Keratinocyte (primary cell): Measurements from ENCODE around the gene DIS3L2. TPM values are rescaled to one million over a fixed set of nuclear protein-coding genes. Genes with fewer than 3 reads are reported as not detected.

Source experiments
- DNase-seq: peaks from one replicate; pipeline ENCODE4 v3.0.0-alpha.2; 2011; ENCODE audit warnings: low read depth, missing footprints, low spot score
- FAIRE-seq: peaks from 2 replicates; lab custom pipeline; 2011; peaks lifted over from hg19 to GRCh38; lab: Jason Lieb, UNC
- H2AFZ ChIP-seq: 2 replicates; pipeline ENCODE4 v1.6.0; 2012; ENCODE audit warnings: low read length, control low read depth, inconsistent platforms; ENCODE audit not compliant: control insufficient read depth
- H3K27ac ChIP-seq: 2 replicates; pipeline ENCODE4 v1.5.1; 2011; ENCODE audit warnings: low read length; ENCODE audit not compliant: control insufficient read depth, insufficient read depth
- H3K27me3 ChIP-seq: 3 replicates; pipeline ENCODE4 v1.6.0; 2011; ENCODE audit warnings: low read length; ENCODE audit not compliant: control insufficient read depth, insufficient read depth; ENCODE audit errors: extremely low read depth
- H3K36me3 ChIP-seq, 2 experiments: 2 replicates in 1 of 2; 3 replicates in 1 of 2; pipeline ENCODE4 v1.5.1; 2011; ENCODE audit warnings: low read length in 2 of 2, mild to moderate bottlenecking in 1 of 2; ENCODE audit not compliant: control insufficient read depth in 2 of 2, insufficient read depth in 2 of 2; ENCODE audit errors: extremely low read depth in 1 of 2
- H3K4me1 ChIP-seq: 3 replicates; pipeline ENCODE4 v1.5.1; 2011; ENCODE audit warnings: low read length; ENCODE audit not compliant: control insufficient read depth, insufficient read depth; ENCODE audit errors: extremely low read depth
- H3K4me2 ChIP-seq: 3 replicates; pipeline ENCODE4 v1.6.0; 2011; ENCODE audit warnings: low read depth, low read length; ENCODE audit not compliant: control insufficient read depth, insufficient read depth; ENCODE audit errors: extremely low read depth
- H3K4me3 ChIP-seq, 3 experiments: fragments of 200-600 bp in 1 of 3; sonication (generic) in 1 of 3; 2 replicates in 2 of 3; 3 replicates in 1 of 3; pipeline ENCODE4 v1.5.1; 2011 to 2016; ENCODE audit warnings: low read length in 3 of 3, mild to moderate bottlenecking in 3 of 3, control low read depth in 2 of 3, inconsistent platforms in 1 of 3, low read depth in 1 of 3, mixed read lengths in 1 of 3, mixed run types in 1 of 3, moderate library complexity in 1 of 3; ENCODE audit not compliant: control insufficient read depth in 2 of 3, insufficient read depth in 2 of 3; ENCODE audit errors: extremely low read depth in 1 of 3
- H3K79me2 ChIP-seq: 2 replicates; pipeline ENCODE4 v1.6.0; 2012; ENCODE audit warnings: low read length; ENCODE audit not compliant: control insufficient read depth, insufficient read depth
- H3K9ac ChIP-seq: 3 replicates; pipeline ENCODE4 v1.6.0; 2011; ENCODE audit warnings: low read length; ENCODE audit not compliant: control insufficient read depth, insufficient read depth; ENCODE audit errors: extremely low read depth
- H3K9me1 ChIP-seq: 3 replicates; pipeline ENCODE4 v1.6.0; 2011; ENCODE audit warnings: low read length; ENCODE audit not compliant: control insufficient read depth, insufficient read depth; ENCODE audit errors: extremely low read depth
- H3K9me3 ChIP-seq: 2 replicates; pipeline ENCODE4 v1.5.1; 2012; ENCODE audit warnings: low read depth, low read length; ENCODE audit not compliant: control insufficient read depth
- H4K20me1 ChIP-seq: 3 replicates; pipeline ENCODE4 v1.6.0; 2011; ENCODE audit warnings: low read length; ENCODE audit not compliant: control insufficient read depth, insufficient read depth; ENCODE audit errors: extremely low read depth
- CTCF ChIP-seq, 3 experiments: IDR thresholded peaks in 1 of 3; conservative IDR thresholded peaks in 1 of 3; optimal IDR thresholded peaks in 1 of 3; 2 replicates in 2 of 3; 3 replicates in 1 of 3; pipeline versions ENCODE3 to v1.5.1; 2011; ENCODE audit warnings: low read length in 3 of 3, mild to moderate bottlenecking in 3 of 3, moderate library complexity in 2 of 3, control low read depth in 1 of 3, inconsistent platforms in 1 of 3; ENCODE audit not compliant: insufficient read depth in 2 of 3; ENCODE audit errors: extremely low read depth in 1 of 3
- EZH2 ChIP-seq: IDR thresholded peaks from one replicate; pipeline ENCODE4 v1.6.1; 2012; ENCODE audit warnings: inconsistent platforms, mild to moderate bottlenecking, low read length, moderate library complexity
- dilution Hi-C: fragments of 300-500 bp; cut with MboI; formaldehyde crosslinking; loops from one replicate; pipeline ENCODE4 v1.7.0; 2020; ENCODE audit warnings: low sequenced_read_pairs; ENCODE audit not compliant: extremely low pct_ligation_motif_present
- polyA plus RNA-seq, 5 experiments: library from polyadenylated mRNA; depleted of rRNA in 3 of 5; stranded (reverse) in 3 of 5; stranded (forward) in 1 of 5; unstranded in 1 of 5; fragments of >200 nt; gene quantifications; 1 replicate in 1 of 5; 2 replicates in 3 of 5; 3 replicates in 1 of 5; pipeline versions ENCODE4 v1.2.1 to v1.2.3, GENCODE V29; 2011 to 2012; ENCODE audit warnings: missing spikeins in 2 of 5, low read depth in 1 of 5, low replicate concordance in 1 of 5

Gene DIS3L2
- polyA plus RNA-seq, 1 donor (not counting 4 experiments of a cell fraction or from before 2014, with no cell fraction given), result 8.6 TPM

- H4K20me1 ChIP-seq, result no peaks in the 10 kb centered on the region
- no peaks in the 10 kb centered on the region for H3K36me3 ChIP-seq
- H3K9me1 ChIP-seq, result no peaks in the 10 kb centered on the region
- FAIRE-seq, result no peak
- no peak overlapping the region for H3K4me3 ChIP-seq
- no peak overlapping the region for H3K9ac ChIP-seq
- H3K27me3 ChIP-seq, result no peaks in the 10 kb centered on the region
- no peaks in the 10 kb centered on the region for H3K79me2 ChIP-seq
- no peak overlapping the region for H3K27ac ChIP-seq
- H2AFZ ChIP-seq, result no peak overlapping the region
- no peaks in the 10 kb centered on the region for H3K9me3 ChIP-seq
- H3K4me1 ChIP-seq, result no peaks in the 10 kb centered on the region
- DNase-seq, result no peak
- TF ChIP-seq CTCF (optimal IDR thresholded peaks at IDR 0.05 in 1 of 3, IDR thresholded peaks at IDR 0.05 in 1 of 3, conservative IDR thresholded peaks at IDR 0.05 in 1 of 3; ENCODE audit: extremely low read depth in 1 of 3, insufficient read depth in 2 of 3, low read length in 3 of 3) (no peak), EZH2 (no peak)
- no peak overlapping the region for H3K4me2 ChIP-seq
- dilution Hi-C loops, result no loop called here
Observed at GRCh38 chr2:232372231-232373208, 411.0 kb downstream of the DIS3L2 start.

GRCh38 chr2:232374356-232374755, 412.8 kb downstream of the DIS3L2 start:
- Histone ChIP-seq H3K9me1 (no peaks in the 10 kb centered on the region), H3K4me3 (no peak overlapping the region), H3K27me3 (no peaks in the 10 kb centered on the region), H4K20me1 (no peaks in the 10 kb centered on the region), H3K4me2 (no peak overlapping the region), H3K27ac (no peak overlapping the region), H3K79me2 (no peaks in the 10 kb centered on the region), H3K4me1 (peaks cover 3% of the 10 kb centered on the region), H3K36me3 (no peaks in the 10 kb centered on the region), H2AFZ (no peak overlapping the region), H3K9me3 (no peaks in the 10 kb centered on the region), H3K9ac (no peak overlapping the region)
- FAIRE-seq (no peak), DNase-seq (no peak)
- dilution Hi-C loops, result no loop called here
- TF ChIP-seq CTCF (optimal IDR thresholded peaks at IDR 0.05 in 1 of 3, IDR thresholded peaks at IDR 0.05 in 1 of 3, conservative IDR thresholded peaks at IDR 0.05 in 1 of 3; ENCODE audit: extremely low read depth in 1 of 3, insufficient read depth in 2 of 3, low read length in 3 of 3), result no peak
- no peak for TF ChIP-seq EZH2
